ENCODE measurements around the gene GOLPH3L.

Gene GOLPH3L

GRCh38 chr1:150708595-150708994, 11.6 kb upstream of the GOLPH3L start:
- TF ChIP-seq, protein P1, sequence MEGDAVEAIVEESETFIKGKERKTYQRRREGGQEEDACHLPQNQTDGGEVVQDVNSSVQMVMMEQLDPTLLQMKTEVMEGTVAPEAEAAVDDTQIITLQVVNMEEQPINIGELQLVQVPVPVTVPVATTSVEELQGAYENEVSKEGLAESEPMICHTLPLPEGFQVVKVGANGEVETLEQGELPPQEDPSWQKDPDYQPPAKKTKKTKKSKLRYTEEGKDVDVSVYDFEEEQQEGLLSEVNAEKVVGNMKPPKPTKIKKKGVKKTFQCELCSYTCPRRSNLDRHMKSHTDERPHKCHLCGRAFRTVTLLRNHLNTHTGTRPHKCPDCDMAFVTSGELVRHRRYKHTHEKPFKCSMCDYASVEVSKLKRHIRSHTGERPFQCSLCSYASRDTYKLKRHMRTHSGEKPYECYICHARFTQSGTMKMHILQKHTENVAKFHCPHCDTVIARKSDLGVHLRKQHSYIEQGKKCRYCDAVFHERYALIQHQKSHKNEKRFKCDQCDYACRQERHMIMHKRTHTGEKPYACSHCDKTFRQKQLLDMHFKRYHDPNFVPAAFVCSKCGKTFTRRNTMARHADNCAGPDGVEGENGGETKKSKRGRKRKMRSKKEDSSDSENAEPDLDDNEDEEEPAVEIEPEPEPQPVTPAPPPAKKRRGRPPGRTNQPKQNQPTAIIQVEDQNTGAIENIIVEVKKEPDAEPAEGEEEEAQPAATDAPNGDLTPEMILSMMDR (IDR thresholded peaks at IDR 0.05; ENCODE audit: low read depth, low read length), result no peak
- no peak overlapping the region for H3K4me3 ChIP-seq (replicated peaks in 1 of 2; ENCODE audit: low read depth in 2 of 2, low read length in 2 of 2)
- no peak for DNase-seq (ENCODE audit: low read depth in 2 of 2)

GRCh38 chr1:150706091-150706490, 9.1 kb upstream of the GOLPH3L start:
- DNase-seq (ENCODE audit: low read depth in 2 of 2), result no peak
- H3K4me3 ChIP-seq (replicated peaks in 1 of 2; ENCODE audit: low read depth in 2 of 2, low read length in 2 of 2), result no peak overlapping the region
- TF ChIP-seq, protein P1 (IDR thresholded peaks at IDR 0.05; ENCODE audit: low read depth, low read length), result no peak

GRCh38 chr1:150703427-150703826, 6.5 kb upstream of the GOLPH3L start:
- TF ChIP-seq, protein P1 (IDR thresholded peaks at IDR 0.05; ENCODE audit: low read depth, low read length), result no peak

DNA sequence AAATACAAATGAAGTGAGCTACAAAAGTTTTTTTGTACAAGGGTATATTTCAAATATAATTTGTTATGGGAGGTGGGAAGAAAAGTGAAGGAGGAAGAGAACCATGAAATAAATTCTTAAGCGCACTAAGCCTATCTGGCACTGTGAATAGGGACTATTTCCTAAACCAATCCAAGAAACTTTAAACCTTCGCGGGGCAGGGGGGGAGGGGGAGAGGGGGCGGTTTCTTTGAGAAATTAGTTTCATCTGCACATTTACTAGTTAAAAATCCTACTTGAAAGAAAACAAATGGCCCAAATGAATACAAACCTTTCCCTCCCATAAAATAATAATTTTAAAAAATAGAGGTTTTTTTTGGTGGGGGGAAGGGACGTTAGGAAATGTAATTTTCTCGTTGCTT, 364 bp downstream of the GOLPH3L start:
- TF ChIP-seq, protein P1 (IDR thresholded peaks at IDR 0.05; ENCODE audit: low read depth, low read length), result no peak

More at GRCh38 chr1:150703427-150703826, 6.5 kb upstream of the GOLPH3L start:
- no peak overlapping the region for H3K4me3 ChIP-seq (replicated peaks in 1 of 2; ENCODE audit: low read depth in 2 of 2, low read length in 2 of 2)
- no peak for DNase-seq (ENCODE audit: low read depth in 2 of 2)

GRCh38 chr1:150696162-150696561, 792 bp downstream of the GOLPH3L start:
- TF ChIP-seq, protein P1 (IDR thresholded peaks at IDR 0.05; ENCODE audit: low read depth, low read length), result no peak
- DNase-seq (ENCODE audit: low read depth in 2 of 2), result no peak
- H3K4me3 ChIP-seq (replicated peaks in 1 of 2; ENCODE audit: low read depth in 2 of 2, low read length in 2 of 2), result peak overlapping the region; percentile 63 to 66

More for the DNA sequence above, 364 bp downstream of the GOLPH3L start:
- H3K4me3 ChIP-seq (replicated peaks in 1 of 2; ENCODE audit: low read depth in 2 of 2, low read length in 2 of 2), result peak overlapping the region; percentile 63 to 66
- DNase-seq (ENCODE audit: low read depth in 2 of 2), result peak; percentile 3 to 13

DNA sequence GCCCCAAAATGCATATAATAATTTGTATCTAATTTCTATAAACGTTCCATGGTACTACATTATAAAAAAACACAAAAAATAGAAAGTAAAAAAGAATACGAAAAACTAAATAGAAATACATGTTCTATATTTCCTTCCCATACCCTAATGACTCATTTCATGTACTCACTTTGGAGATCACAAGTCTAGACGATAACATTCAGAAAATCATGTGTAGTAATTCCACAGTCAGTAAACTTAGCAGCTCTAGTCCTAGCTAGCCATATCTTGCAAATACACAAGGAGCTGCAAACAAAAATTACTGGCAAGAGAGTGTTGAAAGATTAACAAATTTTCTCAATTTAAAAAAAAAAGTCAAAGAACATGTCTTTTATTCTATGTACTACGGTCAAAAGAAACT, 1.4 kb downstream of the GOLPH3L start:
- peak in 1 of 2 donors; percentile 25 for DNase-seq (ENCODE audit: low read depth in 2 of 2)
- TF ChIP-seq, protein P1 (IDR thresholded peaks at IDR 0.05; ENCODE audit: low read depth, low read length), result no peak
- H3K4me3 ChIP-seq (replicated peaks in 1 of 2; ENCODE audit: low read depth in 2 of 2, low read length in 2 of 2), result no peak overlapping the region

DNA sequence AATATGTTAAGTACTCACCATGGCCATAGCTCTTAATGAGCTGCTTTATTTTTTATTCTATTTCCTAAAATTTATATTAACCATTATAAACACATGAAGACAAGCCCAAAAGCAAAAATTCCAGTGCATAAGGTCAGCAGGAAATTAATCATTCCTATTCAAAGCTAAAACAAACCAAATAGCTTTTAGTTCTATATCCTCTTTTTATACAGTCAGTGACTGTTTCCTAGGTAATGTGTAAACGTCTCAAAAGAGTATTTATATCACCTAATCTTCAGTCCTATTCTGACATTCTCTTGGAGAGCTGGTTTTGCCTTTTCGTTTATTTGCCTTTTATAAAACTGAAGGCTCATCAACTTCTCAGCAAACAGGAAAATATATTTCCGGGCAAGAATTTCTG, 4.2 kb downstream of the GOLPH3L start:
- DNase-seq (ENCODE audit: low read depth in 2 of 2), result peak; percentile 6 to 47
- TF ChIP-seq, protein P1 (IDR thresholded peaks at IDR 0.05; ENCODE audit: low read depth, low read length), result no peak
- no peak overlapping the region for H3K4me3 ChIP-seq (replicated peaks in 1 of 2; ENCODE audit: low read depth in 2 of 2, low read length in 2 of 2)

All from cardiac fibroblast (primary cell).